ENCODE results near the gene ZNF568. TPM values are rescaled to one million over a fixed set of nuclear protein-coding genes. Genes with fewer than 3 reads are reported as not detected.

The ZNF568 gene
- total and polyA plus RNA-seq, 2 of the 4 experiments (the other 2 are of a cell fraction) = 3.0 to 7.3 TPM

- Histone ChIP-seq H3K4ac (ENCODE audit: low read depth, low read length) (no peak overlapping the region), H2BK120ac (ENCODE audit: low read depth, low read length) (no peak overlapping the region), H4K8ac (ENCODE audit: low read depth in 2 of 2, low read length in 2 of 2) (no peak overlapping the region), H2BK15ac (ENCODE audit: low read depth, low read length) (no peak overlapping the region), H4K20me1 (ENCODE audit: insufficient read depth, low read length) (no peaks in the 10 kb centered on the region), H3K9me3 (ENCODE audit: control insufficient read depth, insufficient read depth, low read length) (peaks cover 64% of the 10 kb centered on the region), H3K9me1 (ENCODE audit: insufficient read depth, low read length) (no peaks in the 10 kb centered on the region), H3K23ac (ENCODE audit: low read depth, low read length) (no peak overlapping the region), H3K4me3 (ENCODE audit: insufficient read depth, low read depth, low read length) (no peak overlapping the region), H3K79me1 (ENCODE audit: low read depth in 1 of 2, low read length in 2 of 2) (0 out of 4 replicates have a peak, but pooled peaks cover 0 to 3% of the 10 kb centered on the region in 2 experiments), H3K56ac (ENCODE audit: extremely low read depth, insufficient read depth, low read length) (no peak overlapping the region), H4K91ac (ENCODE audit: insufficient read depth, low read depth, low read length) (no peak overlapping the region), H3K27me3 (ENCODE audit: control insufficient read depth, insufficient read depth, low read length) (no peaks in the 10 kb centered on the region), H2AFZ (replicated peaks; ENCODE audit: low read length, poor library complexity) (no peak overlapping the region), H4K5ac (ENCODE audit: low read depth, low read length) (no peak overlapping the region), H3K4me2 (ENCODE audit: low read depth, low read length) (no peak overlapping the region), H3K18ac (ENCODE audit: low read depth, low read length) (no peak overlapping the region), H2BK20ac (ENCODE audit: low read depth, low read length) (no peak overlapping the region), H3K4me1 (ENCODE audit: control insufficient read depth, insufficient read depth, low read length) (no peaks in the 10 kb centered on the region), H2BK5ac (ENCODE audit: low read depth, low read length, poor library complexity, severe bottlenecking) (no peak overlapping the region), H3K36me3 (ENCODE audit: control insufficient read depth, insufficient read depth, low read length) (peaks cover 28% of the 10 kb centered on the region), H2AK5ac (ENCODE audit: low read depth, low read length) (no peak overlapping the region), H3K27ac (ENCODE audit: insufficient read depth, low read length) (no peak overlapping the region), H3K14ac (replicated peaks; ENCODE audit: low read depth, low read length) (no peak overlapping the region), H3K9ac (ENCODE audit: low read depth, low read length) (no peak overlapping the region), H2AK9ac (replicated peaks; ENCODE audit: low read depth, low read length, poor library complexity) (no peak overlapping the region)
- no CpG with 5 or more reads among the region's 2 CpGs for WGBS, 2 experiments (ENCODE audit: extremely low coverage in 2 of 2, insufficient read length in 1 of 2)
- ATAC-seq (ENCODE audit: low read depth) (no peak), DNase-seq (no peak)
- TF ChIP-seq MAFK (IDR thresholded peaks at IDR 0.05; ENCODE audit: low read depth, low read length) = no peak
- TF ChIP-seq RAD21 (IDR thresholded peaks at IDR 0.05; ENCODE audit: low read length) = no peak
- TF ChIP-seq BHLHE40 (IDR thresholded peaks at IDR 0.05; ENCODE audit: low read depth, low read length) = no peak
- no peak for TF ChIP-seq NFE2L2 (IDR thresholded peaks at IDR 0.05; ENCODE audit: low read depth, low read length)
- TF ChIP-seq SMC3 (IDR thresholded peaks at IDR 0.05; ENCODE audit: low read depth, low read length) = no peak
- TF ChIP-seq RFX5 (IDR thresholded peaks at IDR 0.05; ENCODE audit: low read depth, low read length) = no peak
- TF ChIP-seq ELK1 (IDR thresholded peaks at IDR 0.05; ENCODE audit: borderline replicate concordance, low read depth, low read length) = no peak
- TF ChIP-seq CTCF (conservative IDR thresholded peaks at IDR 0.05; ENCODE audit: low read depth, low read length) = no peak
- TF ChIP-seq RCOR1 (IDR thresholded peaks at IDR 0.05; ENCODE audit: insufficient replicate concordance, low read length) = no peak
- no peak for TF ChIP-seq FOS (IDR thresholded peaks at IDR 0.05; ENCODE audit: low read depth, low read length)
- no peak for TF ChIP-seq CHD1 (IDR thresholded peaks at IDR 0.05; ENCODE audit: low read depth, low read length)
- TF ChIP-seq USF2 (IDR thresholded peaks at IDR 0.05; ENCODE audit: low read depth, low read length) = no peak
- dilution Hi-C loops (cut with HindIII; ENCODE audit: low sequenced_read_pairs, unreplicated experiment) = no loop called here
- ChIA-PET CTCF (no interaction called here), POLR2A (ENCODE audit: unreplicated experiment) (interaction anchor here (0.6 kb wide), 1 partner anchor 144 kb away, joined by 9 read pairs; no protein-coding TSS in a partner anchor)
- in situ Hi-C loops (cut with MboI; ENCODE audit: low sequenced_read_pairs) = no loop called here
- no TSS peak for BruUV-seq (replicated peaks)
- intact Hi-C loops (cut with micrococcal nuclease) = no loop called here
These were observed 21.2 kb upstream of the ZNF568 start for GRCh38 chr19:36894849-36895383.
